Stimulated activated effector memory CD8-positive, alpha-beta T cell treated with anti-CD3 and anti-CD28 coated beads, Interleukin-12 subunit alpha, Interleukin-12 subunit beta, amount 100 ng/mL, for 72 hours (primary cell): ENCODE results near the gene PITPNM2.

ENCODE experiments used
- ATAC-seq: fragments of 150-1000 bp; cut with Tn5 transposase; 2 replicates; pipeline ENCODE4 v1.10.0; 2021
- DNase-seq, 2 donors: peaks; one replicate each; pipeline ENCODE4 v3.0.0; 2021 to 2022; ENCODE audit warnings: low spot score in 2 of 2
- H3K27ac Mint-ChIP-seq: one replicate; pipeline ENCODE4 v1.8.0; 2022; ENCODE audit warnings: mild to moderate bottlenecking, mixed read lengths
- H3K36me3 Mint-ChIP-seq: one replicate; pipeline ENCODE4 v1.8.0; 2022; ENCODE audit warnings: mild to moderate bottlenecking, mixed read lengths
- H3K4me1 Mint-ChIP-seq: one replicate; pipeline ENCODE4 v1.8.0; 2022; ENCODE audit warnings: mixed read lengths
- H3K4me3 Mint-ChIP-seq: one replicate; pipeline ENCODE4 v1.8.0; 2022; ENCODE audit warnings: mild to moderate bottlenecking, mixed read lengths
- H3K9me3 Mint-ChIP-seq: one replicate; pipeline ENCODE4 v1.8.0; 2022; ENCODE audit warnings: mixed read lengths

PITPNM2 gene

DNA sequence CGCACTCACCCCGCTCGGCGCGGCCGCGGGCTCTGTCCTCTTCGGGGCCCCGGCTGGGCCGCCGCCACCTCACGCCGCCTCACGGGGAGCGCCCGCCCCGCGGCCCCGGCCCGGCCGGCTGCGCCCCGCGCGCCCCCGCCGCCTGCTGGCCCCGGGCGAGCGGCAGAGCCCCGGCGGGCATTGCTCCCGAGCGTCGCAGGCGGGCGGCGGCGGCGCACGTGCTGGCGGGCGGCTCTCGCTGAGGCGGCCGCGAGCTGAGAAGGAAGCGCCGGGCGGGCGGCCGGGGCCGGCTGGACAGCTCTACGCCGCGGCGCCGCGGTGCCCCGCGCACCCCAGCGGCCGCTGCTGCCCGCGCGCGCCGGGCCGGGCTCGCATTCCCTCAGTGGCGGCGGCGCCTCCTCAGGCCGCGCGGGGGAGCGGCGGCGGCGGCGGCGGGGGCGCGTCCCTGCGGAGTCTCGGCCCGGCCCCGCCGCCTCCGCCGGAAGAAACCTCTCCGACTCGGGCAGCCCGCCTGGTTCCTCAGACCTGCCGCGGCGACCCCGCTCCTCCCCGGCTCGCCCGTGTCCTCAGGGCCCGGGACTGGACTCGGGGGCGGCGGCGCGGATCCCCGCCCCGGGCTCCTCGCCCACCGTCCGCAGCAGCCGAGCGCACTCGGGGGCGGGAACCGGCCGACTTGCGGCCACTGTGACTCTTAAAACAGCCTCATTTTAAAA, at the start of gene PITPNM2:
Gene PITPNM2, minus strand, starts transcription at position 347 of the 713 bp plus-strand sequence. CDS start 116,500 bp downstream, outside the sequence.
- Mint-ChIP-seq H3K36me3 (peaks cover 23% of the 10 kb centered on the region), H3K4me1 (peaks cover 16% of the 10 kb centered on the region), H3K9me3 (no peaks in the 10 kb centered on the region), H3K27ac (peak within 1 kb of the TSS; percentile 85), H3K4me3 (peak within 1 kb of the TSS; percentile 76)
- ATAC-seq (peak; percentile 87), DNase-seq (peak; percentile 49 to 75)

DNA sequence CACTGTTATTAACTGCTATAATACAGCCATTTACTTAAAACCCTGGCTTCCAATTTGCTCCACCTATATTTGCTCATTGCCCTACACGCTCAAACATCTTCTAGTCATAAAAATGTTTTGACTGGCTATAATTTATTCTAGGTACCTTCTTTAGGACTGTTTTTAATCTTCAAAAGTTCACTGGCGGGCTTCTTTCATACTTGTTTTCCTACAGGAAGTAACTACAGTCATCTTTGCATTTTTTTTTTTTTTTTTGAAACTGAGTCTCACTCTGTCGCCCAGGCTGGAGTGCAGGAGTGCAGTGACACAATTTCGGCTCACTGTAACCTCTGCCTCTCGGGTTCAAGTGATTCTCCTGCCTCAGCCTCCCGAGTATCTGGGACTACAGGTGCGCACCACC, 49.5 kb upstream of the PITPNM2 start:
- ATAC-seq, result peak; percentile 68
- H3K36me3 Mint-ChIP-seq, result peaks cover 96% of the 10 kb centered on the region
- peaks cover 16% of the 10 kb centered on the region for H3K4me1 Mint-ChIP-seq
- H3K4me3 Mint-ChIP-seq, result no peak overlapping the region
- no peak for DNase-seq
- H3K9me3 Mint-ChIP-seq, result no peaks in the 10 kb centered on the region
- H3K27ac Mint-ChIP-seq, result peak overlapping the region; percentile 60

DNA sequence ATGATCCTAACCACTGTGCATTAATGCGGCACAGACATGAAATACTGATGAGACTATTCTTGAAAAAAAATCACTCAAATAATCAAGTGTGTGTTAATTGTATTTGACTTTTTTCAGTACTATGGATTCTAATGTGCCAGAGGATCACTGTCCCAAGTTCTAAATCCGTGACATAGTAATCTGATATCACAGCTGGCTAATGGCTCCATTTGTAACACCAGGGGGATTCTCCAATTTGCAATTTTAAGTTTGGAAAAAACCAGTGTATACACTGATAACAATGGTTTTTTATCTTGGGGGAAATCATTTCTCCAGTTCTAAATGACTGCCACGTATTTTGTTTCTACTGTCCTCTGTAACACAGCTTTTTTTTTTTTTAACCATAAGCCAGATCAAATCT, 49.0 kb upstream of the PITPNM2 start:
- ATAC-seq (no peak), DNase-seq (no peak)
- Mint-ChIP-seq H3K36me3 (peaks cover 96% of the 10 kb centered on the region), H3K4me1 (peaks cover 16% of the 10 kb centered on the region), H3K9me3 (no peaks in the 10 kb centered on the region), H3K27ac (peak overlapping the region; percentile 60), H3K4me3 (no peak overlapping the region)

DNA sequence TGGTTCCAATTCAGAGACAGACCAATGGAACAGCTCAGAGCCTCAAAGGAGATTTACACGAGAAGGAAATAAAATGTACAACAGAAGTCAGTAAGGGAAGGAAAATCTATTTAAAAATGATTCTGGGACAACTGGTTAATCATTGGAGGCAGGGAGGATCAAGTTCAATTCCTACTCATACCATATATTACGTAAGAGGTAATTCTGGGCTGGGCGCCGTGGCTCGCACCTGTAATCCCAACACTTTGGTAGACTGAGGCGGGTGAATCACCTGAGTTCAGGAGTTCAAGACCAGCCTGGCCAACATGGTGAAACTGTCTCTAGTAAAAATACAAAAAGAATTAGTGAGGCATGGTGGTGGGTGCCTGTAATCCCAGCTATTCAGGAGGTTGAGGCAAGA, 36.7 kb upstream of the PITPNM2 start:
- no peak overlapping the region for H3K27ac Mint-ChIP-seq
- ATAC-seq, result no peak
- peaks cover 5% of the 10 kb centered on the region for H3K4me1 Mint-ChIP-seq
- no peaks in the 10 kb centered on the region for H3K9me3 Mint-ChIP-seq
- H3K4me3 Mint-ChIP-seq, result no peak overlapping the region
- H3K36me3 Mint-ChIP-seq, result peaks cover 88% of the 10 kb centered on the region
- DNase-seq, result no peak

DNA sequence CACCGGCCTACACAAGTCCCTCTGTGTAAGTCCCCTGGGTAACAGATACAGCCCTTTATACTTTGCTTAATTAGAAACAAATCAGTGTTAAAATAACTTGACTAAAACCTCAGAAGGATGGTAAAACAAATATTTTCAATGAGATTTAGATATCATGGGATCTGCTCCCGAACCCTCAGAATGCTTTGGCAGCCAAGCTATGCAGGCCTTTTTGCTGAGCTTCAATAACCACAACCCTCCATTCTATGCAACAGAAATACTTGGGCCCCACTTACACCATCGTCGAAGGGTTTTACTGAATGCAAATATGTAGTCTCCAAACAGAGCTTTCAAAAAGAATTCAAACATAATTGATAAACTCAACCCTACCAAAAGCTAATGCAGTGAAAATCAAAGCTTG, 29.3 kb upstream of the PITPNM2 start:
- H3K4me3 Mint-ChIP-seq, result no peak overlapping the region
- no peak overlapping the region for H3K27ac Mint-ChIP-seq
- H3K9me3 Mint-ChIP-seq, result no peaks in the 10 kb centered on the region
- ATAC-seq, result no peak
- no peaks in the 10 kb centered on the region for H3K4me1 Mint-ChIP-seq
- peaks cover 97% of the 10 kb centered on the region for H3K36me3 Mint-ChIP-seq
- DNase-seq, result no peak

DNA sequence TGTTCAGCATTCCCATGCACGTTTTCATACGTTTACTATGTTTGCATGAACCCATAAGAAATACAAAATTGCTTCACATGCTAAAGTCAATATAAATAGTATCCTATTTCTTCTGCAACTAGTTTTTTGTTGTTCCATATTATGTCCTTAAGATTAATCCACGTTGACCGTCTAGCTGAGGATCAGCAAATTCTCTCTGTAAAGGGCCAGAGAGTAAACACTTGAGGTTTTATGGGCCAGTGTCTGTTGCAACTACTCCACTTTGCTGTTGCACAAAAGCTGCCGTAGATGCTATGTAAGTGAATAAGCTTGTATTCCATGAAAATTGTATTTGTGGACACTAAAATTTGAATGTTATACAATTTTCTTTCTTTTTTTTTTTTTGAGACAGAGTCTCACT, 21.1 kb upstream of the PITPNM2 start:
- Mint-ChIP-seq H3K4me1 (peaks cover 12% of the 10 kb centered on the region), H3K36me3 (peaks cover 91% of the 10 kb centered on the region), H3K9me3 (no peaks in the 10 kb centered on the region), H3K27ac (no peak overlapping the region), H3K4me3 (no peak overlapping the region)
- ATAC-seq (no peak), DNase-seq (no peak)

DNA sequence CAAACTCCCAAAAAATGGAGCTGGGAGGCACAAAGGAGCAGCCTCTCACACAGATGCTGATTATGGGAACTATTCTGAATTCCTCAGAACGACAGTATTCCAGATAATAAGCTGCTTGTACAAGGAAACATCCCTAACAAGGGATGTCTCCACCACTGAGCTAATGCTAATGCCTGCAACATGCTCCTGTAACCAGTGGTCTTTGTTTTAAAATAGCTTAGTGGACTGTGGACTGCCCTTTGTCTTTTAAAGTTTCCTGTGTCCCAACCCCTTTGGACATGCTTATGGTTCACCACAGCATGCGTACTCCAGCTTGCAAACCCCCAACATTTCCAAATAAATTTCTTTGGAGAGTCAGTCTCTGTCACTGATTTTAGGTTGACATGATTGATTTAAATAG, 16.4 kb upstream of the PITPNM2 start:
- no peak for ATAC-seq
- H3K9me3 Mint-ChIP-seq, result no peaks in the 10 kb centered on the region
- H3K36me3 Mint-ChIP-seq, result peaks cover 89% of the 10 kb centered on the region
- peak overlapping the region; percentile 26 for H3K27ac Mint-ChIP-seq
- H3K4me3 Mint-ChIP-seq, result no peak overlapping the region
- peaks cover 12% of the 10 kb centered on the region for H3K4me1 Mint-ChIP-seq
- DNase-seq, result no peak

DNA sequence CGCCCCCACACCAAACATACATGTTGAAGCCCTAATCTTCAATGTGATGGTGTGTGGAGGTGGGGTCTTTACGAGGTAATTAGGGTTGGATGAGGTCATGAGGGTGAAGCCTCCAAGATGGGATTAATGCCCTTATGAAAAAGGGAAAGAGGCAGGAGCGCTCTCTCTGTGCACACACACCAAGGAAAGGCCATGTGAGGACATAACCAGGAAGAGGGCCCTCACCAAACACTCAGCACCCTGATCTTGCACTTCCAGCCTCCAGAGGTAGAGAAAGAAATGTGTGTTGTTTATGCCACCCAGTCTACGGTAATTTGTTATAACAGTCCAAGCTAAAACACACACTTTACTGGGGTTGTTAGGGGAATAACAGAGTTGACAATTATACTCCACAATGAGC, 14.6 kb upstream of the PITPNM2 start:
- peaks cover 90% of the 10 kb centered on the region for H3K36me3 Mint-ChIP-seq
- no peak for DNase-seq
- peaks cover 12% of the 10 kb centered on the region for H3K4me1 Mint-ChIP-seq
- H3K27ac Mint-ChIP-seq, result no peak overlapping the region
- no peaks in the 10 kb centered on the region for H3K9me3 Mint-ChIP-seq
- ATAC-seq, result no peak
- no peak overlapping the region for H3K4me3 Mint-ChIP-seq

DNA sequence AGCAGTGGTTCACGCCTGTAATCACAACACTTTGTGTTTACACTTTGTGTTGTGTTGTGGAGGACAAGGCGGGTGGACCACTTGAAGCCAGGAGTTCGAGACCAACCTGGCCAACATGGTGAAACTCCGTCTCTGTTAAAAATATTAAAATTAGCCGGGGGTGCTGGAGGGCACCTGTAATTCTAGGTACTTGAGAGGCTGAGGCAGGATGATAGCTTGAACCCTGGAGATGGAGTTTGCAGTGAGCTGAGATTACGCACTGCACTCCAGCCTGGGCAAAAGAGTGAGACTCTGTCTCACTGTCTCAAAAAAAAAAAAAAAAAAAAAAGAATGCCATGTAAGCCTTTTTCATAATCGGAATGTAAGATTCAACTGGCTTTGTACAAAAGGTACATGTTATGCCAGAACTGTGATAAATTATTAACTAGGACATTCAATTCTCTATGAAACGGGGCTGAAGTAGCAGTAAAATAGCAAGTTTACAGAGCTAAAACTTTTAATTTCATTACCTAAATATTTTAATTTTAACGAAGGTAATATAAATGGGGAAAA, 13.9 kb upstream of the PITPNM2 start:
- H3K4me3 Mint-ChIP-seq, result no peak overlapping the region
- no peak for DNase-seq
- no peak for ATAC-seq
- H3K9me3 Mint-ChIP-seq, result no peaks in the 10 kb centered on the region
- H3K27ac Mint-ChIP-seq, result peak overlapping the region; percentile 44
- peaks cover 12% of the 10 kb centered on the region for H3K4me1 Mint-ChIP-seq
- peaks cover 92% of the 10 kb centered on the region for H3K36me3 Mint-ChIP-seq

DNA sequence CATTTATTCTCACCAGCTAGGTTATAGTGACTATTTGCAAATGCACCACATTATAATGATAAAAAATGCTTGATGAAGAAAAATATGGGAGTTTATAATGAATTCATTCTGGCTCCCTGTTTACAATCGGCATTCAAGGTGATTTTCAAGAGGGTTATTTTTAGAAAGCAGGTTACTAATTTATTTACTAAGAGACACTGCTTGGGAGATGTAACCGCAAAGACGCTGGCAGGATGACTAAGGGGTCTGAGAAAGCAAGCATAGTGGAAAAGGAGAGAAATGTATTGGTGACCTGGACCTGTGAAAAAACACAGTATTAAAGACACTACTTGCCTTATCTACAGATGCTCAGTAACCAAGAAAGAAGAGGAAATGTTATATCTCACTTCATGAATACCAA, 13.3 kb upstream of the PITPNM2 start:
- no peak for DNase-seq
- no peak overlapping the region for H3K4me3 Mint-ChIP-seq
- H3K9me3 Mint-ChIP-seq, result no peaks in the 10 kb centered on the region
- peaks cover 93% of the 10 kb centered on the region for H3K36me3 Mint-ChIP-seq
- peaks cover 12% of the 10 kb centered on the region for H3K4me1 Mint-ChIP-seq
- ATAC-seq, result peak; percentile 58
- peak overlapping the region; percentile 44 for H3K27ac Mint-ChIP-seq

DNA sequence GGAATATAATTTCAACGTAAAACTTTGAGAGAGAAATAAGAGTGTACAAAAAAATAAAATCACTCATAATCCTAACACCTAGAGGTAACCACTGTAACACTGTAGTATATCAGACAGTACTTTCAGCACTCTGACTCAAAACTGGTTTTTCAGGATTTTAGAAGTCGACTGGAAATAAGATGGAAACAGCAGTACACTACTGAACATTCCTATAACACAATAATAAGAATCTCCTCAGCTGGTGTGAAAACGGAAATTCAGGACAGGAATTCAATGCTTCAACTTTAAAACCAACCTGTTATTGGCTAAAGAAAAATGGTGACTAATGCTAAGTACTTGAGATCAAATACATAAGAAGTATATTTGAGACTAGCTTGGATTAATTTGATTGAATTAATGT, 12.3 kb upstream of the PITPNM2 start:
- Mint-ChIP-seq H3K36me3 (peaks cover 93% of the 10 kb centered on the region), H3K4me3 (no peak overlapping the region)
- ATAC-seq, result no peak

DNA sequence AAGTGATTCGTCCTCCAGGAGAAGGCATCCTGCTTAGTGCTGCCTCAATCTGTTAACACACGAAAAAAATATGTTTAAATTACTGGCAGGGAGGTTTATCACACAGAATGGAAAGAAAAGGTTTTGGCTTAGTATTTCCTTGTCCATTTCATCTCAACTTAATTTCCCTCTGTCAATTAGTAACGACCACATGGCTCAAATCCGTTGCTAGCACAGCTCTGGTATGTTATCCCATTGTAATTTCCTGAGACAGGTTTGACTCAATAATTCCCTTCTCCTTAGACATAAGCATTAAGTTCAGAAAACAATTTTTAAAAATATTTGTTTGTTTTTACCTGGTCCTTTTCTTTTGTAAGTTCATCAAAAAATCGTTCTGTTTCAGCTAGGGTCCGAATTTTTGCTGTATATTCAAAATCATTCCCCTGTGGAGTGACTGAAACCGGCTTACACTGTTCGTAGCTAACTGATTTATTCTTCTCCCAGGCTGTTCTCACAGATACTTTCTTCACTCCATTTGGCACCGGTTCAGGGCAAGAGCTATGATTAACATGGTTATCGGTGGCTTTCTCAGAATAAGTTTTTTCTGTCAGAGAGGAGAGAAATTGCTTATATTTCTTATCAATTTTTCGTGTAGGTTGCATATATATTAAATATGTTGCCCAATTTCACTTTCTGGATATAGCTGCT, 10.1 kb upstream of the PITPNM2 start:
- H3K27ac Mint-ChIP-seq, result no peak overlapping the region
- peaks cover 78% of the 10 kb centered on the region for H3K36me3 Mint-ChIP-seq
- no peaks in the 10 kb centered on the region for H3K4me1 Mint-ChIP-seq
- no peak for ATAC-seq
- no peaks in the 10 kb centered on the region for H3K9me3 Mint-ChIP-seq
- no peak overlapping the region for H3K4me3 Mint-ChIP-seq
- no peak for DNase-seq

More for the DNA sequence above, 12.3 kb upstream of the PITPNM2 start:
- no peak for DNase-seq
- Mint-ChIP-seq H3K27ac (no peak overlapping the region), H3K4me1 (peaks cover 5% of the 10 kb centered on the region), H3K9me3 (no peaks in the 10 kb centered on the region)

DNA sequence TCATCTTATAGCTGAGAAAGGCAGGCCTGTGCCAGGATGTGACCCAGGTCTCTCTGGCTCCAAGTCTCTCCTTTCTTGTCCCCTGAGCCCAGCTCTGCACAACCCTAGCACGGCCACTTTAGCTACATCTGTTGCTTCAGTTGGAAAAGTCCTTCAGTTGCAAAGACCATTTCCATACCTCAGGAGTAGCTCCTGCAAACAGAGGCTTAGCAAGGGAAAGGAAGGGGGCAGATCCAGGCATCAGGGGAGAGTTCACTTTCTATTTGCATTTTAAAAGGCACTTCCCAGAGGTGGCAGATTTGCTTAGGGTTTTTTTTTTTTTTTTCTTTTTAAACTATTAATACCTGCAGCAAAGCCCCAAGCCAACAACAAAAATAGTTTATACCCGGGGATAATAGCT, 3.0 kb upstream of the PITPNM2 start:
- Mint-ChIP-seq H3K36me3 (peaks cover 32% of the 10 kb centered on the region), H3K27ac (no peak overlapping the region), H3K4me1 (peaks cover 12% of the 10 kb centered on the region), H3K4me3 (no peak overlapping the region), H3K9me3 (no peaks in the 10 kb centered on the region)
- ATAC-seq, result no peak
- DNase-seq, result no peak

DNA sequence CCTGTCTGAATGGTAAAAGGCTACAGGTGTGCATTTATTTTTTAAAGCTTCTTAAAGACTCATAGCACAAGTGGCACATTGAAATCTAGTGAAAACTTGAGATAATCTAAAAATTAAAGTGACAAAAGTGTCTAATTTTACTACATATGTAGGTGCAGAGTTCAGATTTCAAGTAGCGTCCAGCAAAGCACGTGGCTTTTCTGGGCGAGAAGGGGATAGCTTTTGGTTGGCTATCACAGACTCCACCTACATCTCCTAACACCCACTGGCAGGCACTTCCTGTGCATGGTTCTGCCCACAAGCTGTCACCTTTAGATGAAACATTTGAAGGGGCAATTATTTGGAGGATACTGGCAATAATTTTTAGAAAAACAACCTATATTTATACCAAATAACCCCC, 1.9 kb upstream of the PITPNM2 start:
- Mint-ChIP-seq H3K27ac (no peak overlapping the region), H3K4me1 (peaks cover 16% of the 10 kb centered on the region), H3K36me3 (peaks cover 27% of the 10 kb centered on the region), H3K9me3 (no peaks in the 10 kb centered on the region), H3K4me3 (no peak overlapping the region)
- ATAC-seq (no peak), DNase-seq (no peak)

DNA sequence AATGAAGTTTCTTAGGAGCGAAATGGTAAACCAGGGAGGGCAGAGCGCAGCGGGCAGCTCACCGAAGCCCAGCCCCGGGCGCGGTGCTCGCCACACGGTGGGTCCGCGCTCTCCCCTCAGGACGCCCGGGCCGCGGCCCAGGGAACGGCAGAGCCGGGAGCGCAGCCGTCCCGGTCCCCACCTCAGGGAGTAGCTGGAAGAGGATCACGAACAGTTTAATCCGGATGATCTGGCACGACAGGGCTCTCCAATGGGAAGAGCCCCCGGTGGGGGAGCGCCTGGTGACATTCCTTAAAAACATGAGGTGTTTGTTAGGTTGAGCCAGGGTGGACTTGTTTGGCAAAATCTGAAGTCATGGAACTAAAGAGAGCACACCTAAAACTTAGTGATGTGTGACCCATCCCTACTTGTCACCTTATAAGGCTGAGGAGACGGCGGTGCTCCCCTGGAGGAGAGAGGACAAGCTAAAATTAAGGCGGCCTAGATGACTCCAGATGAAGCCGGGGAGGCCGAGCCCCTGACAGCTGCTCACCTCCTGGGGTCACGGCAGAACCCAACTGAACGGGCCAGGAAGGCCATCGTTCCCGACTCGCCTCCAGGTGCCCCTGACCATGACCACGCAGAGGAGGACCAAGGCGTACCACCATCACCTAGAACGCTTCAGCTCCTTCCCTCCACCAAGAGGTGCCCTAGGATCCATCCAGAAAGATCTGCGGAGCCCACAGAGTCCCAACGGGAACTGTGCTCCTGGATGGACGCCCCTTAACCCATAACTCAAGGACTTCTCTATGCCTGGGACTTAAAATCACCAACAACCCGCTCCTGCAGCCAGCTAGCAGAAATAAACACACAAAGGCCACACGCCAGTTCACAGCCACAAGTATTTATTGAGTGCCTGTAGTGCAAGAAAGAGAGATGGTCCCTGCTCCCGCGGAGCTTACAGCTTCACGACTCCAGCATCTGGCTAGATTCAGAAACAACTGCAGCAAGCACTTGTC, 866 bp upstream of the PITPNM2 start:
- Mint-ChIP-seq H3K27ac (peak overlapping the region; percentile 54), H3K4me1 (peaks cover 16% of the 10 kb centered on the region), H3K9me3 (no peaks in the 10 kb centered on the region), H3K4me3 (peak overlapping the region; percentile 65), H3K36me3 (peaks cover 27% of the 10 kb centered on the region)
- ATAC-seq, result no peak
- DNase-seq, result no peak
